H1 (cell line): ENCODE results near the gene DNAH12. TPM values are rescaled to one million over a fixed set of nuclear protein-coding genes. Genes with fewer than 3 reads are reported as not detected.

Source experiments
- CTCF ChIA-PET: fragments of 300-600 bp; sonication (Branson Sonifier 250); formaldehyde crosslinking; loops from one replicate; lab custom pipeline; 2021; ENCODE audit not compliant: partially characterized antibody; lab: Charles Lee
- POLR2A ChIA-PET: fragments of 300-600 bp; sonication (Branson Sonifier 250); formaldehyde crosslinking; loops from one replicate; lab custom pipeline; 2021; ENCODE audit warnings: inconsistent platforms; ENCODE audit not compliant: partially characterized antibody; lab: Charles Lee
- DNase-seq, 2 experiments: peaks; one replicate each; pipeline versions ENCODE4 v3.0.0 to v3.0.0-alpha.2; 2010 to 2022; ENCODE audit warnings: low spot score in 2 of 2, low read depth in 1 of 2, mixed read lengths in 1 of 2
- FAIRE-seq: peaks from 2 replicates; lab custom pipeline; 2011; peaks lifted over from hg19 to GRCh38; lab: Jason Lieb, UNC
- H2AFZ ChIP-seq: 2 replicates; pipeline ENCODE4 v1.8.1; 2012; ENCODE audit warnings: low read length, inconsistent platforms
- H2AK5ac ChIP-seq: 2 replicates; pipeline ENCODE4 v1.6.1; 2013; ENCODE audit warnings: low read depth, low read length
- H2BK120ac ChIP-seq: replicated peaks from 2 replicates; pipeline ENCODE3; 2013; ENCODE audit warnings: low read depth, low read length, inconsistent platforms
- H2BK12ac ChIP-seq: 2 replicates; pipeline ENCODE4 v1.6.1; 2013; ENCODE audit warnings: low read depth, low read length
- H2BK15ac ChIP-seq: 2 replicates; pipeline ENCODE4 v1.6.1; 2013; ENCODE audit warnings: low read length
- H2BK20ac ChIP-seq: 2 replicates; pipeline ENCODE4 v1.6.1; 2013; ENCODE audit warnings: low read length
- H2BK5ac ChIP-seq: 2 replicates; pipeline ENCODE4 v1.6.1; 2013; ENCODE audit warnings: low read depth, low read length
- H3K14ac ChIP-seq: 2 replicates; pipeline ENCODE4 v1.6.1; 2013; ENCODE audit warnings: inconsistent platforms; ENCODE audit not compliant: insufficient read length
- H3K18ac ChIP-seq: 2 replicates; pipeline ENCODE4 v1.6.1; 2013; ENCODE audit warnings: low read length; ENCODE audit errors: extremely low read depth
- H3K23ac ChIP-seq: 2 replicates; pipeline ENCODE4 v1.6.1; 2013; ENCODE audit warnings: inconsistent platforms; ENCODE audit not compliant: insufficient read length
- H3K23me2 ChIP-seq: 2 replicates; pipeline ENCODE4 v1.6.1; 2013; ENCODE audit warnings: low read depth, low read length
- H3K27ac ChIP-seq: 2 replicates; pipeline ENCODE4 v1.6.1; 2011; ENCODE audit warnings: low read depth, low read length, inconsistent platforms
- H3K27me3 ChIP-seq, 4 experiments: replicated peaks in 1 of 4; 1 replicate in 1 of 4; 2 replicates in 3 of 4; pipeline versions ENCODE4 v1.6.1 to v1.8.1; 2011 to 2013; ENCODE audit warnings: low read length in 3 of 4, mild to moderate bottlenecking in 3 of 4, inconsistent platforms in 2 of 4, mixed read lengths in 2 of 4, moderate library complexity in 1 of 4; ENCODE audit not compliant: control insufficient read depth in 3 of 4, insufficient read depth in 3 of 4; ENCODE audit errors: extremely low read depth in 1 of 4
- H3K36me3 ChIP-seq, 4 experiments: 2 replicates each; pipeline versions ENCODE4 v1.6.1 to v1.8.1; 2011 to 2013; ENCODE audit warnings: mild to moderate bottlenecking in 4 of 4, low read length in 3 of 4, moderate library complexity in 2 of 4, control low read depth in 1 of 4, inconsistent platforms in 1 of 4; ENCODE audit not compliant: insufficient read depth in 4 of 4, control insufficient read depth in 2 of 4
- H3K4ac ChIP-seq: replicated peaks from 2 replicates; pipeline ENCODE3; 2013; ENCODE audit warnings: low read length, low read depth, mixed read lengths, inconsistent platforms; ENCODE audit not compliant: insufficient read length
- H3K4me1 ChIP-seq, 4 experiments: replicated peaks in 1 of 4; 1 replicate in 1 of 4; 2 replicates in 3 of 4; pipeline versions ENCODE4 v1.6.1 to v1.8.1; 2011 to 2013; ENCODE audit warnings: low read length in 3 of 4, inconsistent platforms in 2 of 4, mixed read lengths in 1 of 4; ENCODE audit not compliant: insufficient read depth in 4 of 4, control insufficient read depth in 3 of 4
- H3K4me2 ChIP-seq, 2 experiments: 2 replicates each; pipeline versions ENCODE4 v1.6.1 to v1.8.1; 2011 to 2013; ENCODE audit warnings: low read depth in 2 of 2, low read length in 2 of 2, control low read depth in 1 of 2, inconsistent platforms in 1 of 2, mild to moderate bottlenecking in 1 of 2; ENCODE audit not compliant: insufficient read depth in 1 of 2
- H3K4me3 ChIP-seq, 4 experiments: fragments of 200-600, 300-600 bp in 1 of 4; sonication (generic), shearing (Covaris generic), sonication (Bioruptor Twin) in 1 of 4; 2 replicates each; pipeline versions ENCODE4 v1.5.1 to v1.8.1; 2011 to 2016; ENCODE audit warnings: low read length in 4 of 4, low read depth in 3 of 4, control low read depth in 2 of 4, inconsistent platforms in 2 of 4, mild to moderate bottlenecking in 2 of 4, mixed read lengths in 1 of 4, moderate library complexity in 1 of 4; ENCODE audit not compliant: insufficient read depth in 2 of 4; ENCODE audit errors: extremely low read depth in 1 of 4
- H3K56ac ChIP-seq: replicated peaks from 2 replicates; pipeline ENCODE3; 2013; ENCODE audit warnings: low read depth, mild to moderate bottlenecking, mixed read lengths, low read length, inconsistent platforms; ENCODE audit not compliant: insufficient read length
- H3K79me1 ChIP-seq: 2 replicates; pipeline ENCODE4 v1.6.1; 2013; ENCODE audit warnings: low read depth, low read length, control low read depth
- H3K79me2 ChIP-seq, 2 experiments: 2 replicates each; pipeline versions ENCODE4 v1.6.1 to v1.8.1; 2012 to 2013; ENCODE audit warnings: low read length in 2 of 2, mild to moderate bottlenecking in 2 of 2, inconsistent platforms in 1 of 2; ENCODE audit not compliant: insufficient read depth in 2 of 2, control insufficient read depth in 1 of 2
- H3K9ac ChIP-seq, 4 experiments: replicated peaks in 1 of 4; 1 replicate in 1 of 4; 2 replicates in 3 of 4; pipeline versions ENCODE4 v1.6.1 to v1.8.1; 2011 to 2013; ENCODE audit warnings: low read depth in 3 of 4, low read length in 3 of 4, control low read depth in 2 of 4, mild to moderate bottlenecking in 2 of 4, moderate library complexity in 2 of 4, inconsistent platforms in 1 of 4; ENCODE audit errors: extremely low read depth in 1 of 4
- H3K9me3 ChIP-seq, 2 experiments: 2 replicates each; pipeline versions ENCODE4 v1.6.1 to v1.8.1; 2012 to 2013; ENCODE audit warnings: mild to moderate bottlenecking in 2 of 2, moderate library complexity in 2 of 2, control low read depth in 1 of 2, inconsistent platforms in 1 of 2, low read depth in 1 of 2, low read length in 1 of 2, mixed read lengths in 1 of 2; ENCODE audit not compliant: insufficient read depth in 2 of 2
- H4K20me1 ChIP-seq, 2 experiments: replicated peaks in 1 of 2; 2 replicates each; pipeline versions ENCODE3 to v1.8.1; 2011 to 2013; ENCODE audit warnings: inconsistent platforms in 2 of 2, low read length in 2 of 2, mild to moderate bottlenecking in 1 of 2; ENCODE audit not compliant: insufficient read depth in 2 of 2, control insufficient read depth in 1 of 2
- H4K5ac ChIP-seq: 2 replicates; pipeline ENCODE4 v1.6.1; 2013; ENCODE audit warnings: low read length, low read depth, mixed read lengths, inconsistent platforms; ENCODE audit not compliant: insufficient read length
- H4K8ac ChIP-seq: 2 replicates; pipeline ENCODE4 v1.8.0; 2013; ENCODE audit warnings: mild to moderate bottlenecking, moderate library complexity, low read length, inconsistent platforms; ENCODE audit not compliant: insufficient read depth; ENCODE audit errors: extremely low read depth
- H4K91ac ChIP-seq: replicated peaks from 2 replicates; pipeline ENCODE3; 2013; ENCODE audit warnings: low read length, mixed read lengths, inconsistent platforms; ENCODE audit not compliant: insufficient read length
- ATF3 ChIP-seq: IDR thresholded peaks from 2 replicates; pipeline ENCODE4 v1.6.1; 2011; ENCODE audit warnings: low read depth, mild to moderate bottlenecking, low read length; ENCODE audit not compliant: insufficient read depth
- CTBP2 ChIP-seq: IDR thresholded peaks from 2 replicates; pipeline ENCODE4 v1.7.0; 2011; ENCODE audit warnings: borderline replicate concordance, mild to moderate bottlenecking, moderate library complexity, mixed read lengths, low read length; ENCODE audit not compliant: insufficient read depth, insufficient read length
- PHF8 ChIP-seq: fragments of 200-600 bp; sonication (generic); conservative IDR thresholded peaks from 2 replicates; pipeline ENCODE4 v1.7.1; 2012; ENCODE audit warnings: low read depth, mild to moderate bottlenecking, inconsistent platforms, low read length, moderate library complexity
- POLR2AphosphoS5 ChIP-seq: IDR thresholded peaks from 2 replicates; pipeline ENCODE4 v1.6.1; 2011; ENCODE audit warnings: low read depth, low read length
- SIN3A ChIP-seq, 2 experiments: IDR thresholded peaks in 1 of 2; conservative IDR thresholded peaks in 1 of 2; 2 replicates each; pipeline ENCODE4 v1.6.1; 2011 to 2012; ENCODE audit warnings: low read length in 2 of 2, improper control_type of control experiment in 1 of 2, low read depth in 1 of 2, mild to moderate bottlenecking in 1 of 2
- SP1 ChIP-seq: IDR thresholded peaks from 2 replicates; pipeline ENCODE4 v1.6.1; 2011; ENCODE audit warnings: low read depth, low read length
- SRF ChIP-seq: IDR thresholded peaks from 2 replicates; pipeline ENCODE4 v1.6.1; 2011; ENCODE audit warnings: mild to moderate bottlenecking, low read depth, low read length, moderate library complexity
- TAF1 ChIP-seq: IDR thresholded peaks from 2 replicates; pipeline ENCODE4 v1.6.1; 2011; ENCODE audit warnings: mild to moderate bottlenecking, low read depth, low read length
- YY1 ChIP-seq: IDR thresholded peaks from 2 replicates; pipeline ENCODE4 v1.6.1; 2011; ENCODE audit warnings: low read depth, mild to moderate bottlenecking, low read length
- WGBS, 2 experiments: shearing (Covaris generic) in 1 of 2; methylation state at CpG; one replicate each; pipeline versions ENCODE4 v1.1.6 to v1.1.7; 2013 to 2015; ENCODE audit warnings: low lambda C conversion rate in 2 of 2, mixed read lengths in 2 of 2, inconsistent platforms in 1 of 2, low coverage in 1 of 2, missing lambda C conversion rate in 1 of 2; ENCODE audit not compliant: insufficient replicate concordance in 2 of 2, insufficient coverage in 1 of 2, insufficient read length in 1 of 2; ENCODE audit errors: extremely low coverage in 1 of 2, missing lambda C conversion rate in 1 of 2; 5-methylcytosine and 5-hydroxymethylcytosine counted together
- polyA plus RNA-seq, 7 experiments: library from polyadenylated mRNA; depleted of rRNA in 3 of 7; stranded (reverse) in 5 of 7; unstranded in 2 of 7; fragments of >200 nt in 5 of 7; fragments of 200-250 nt in 2 of 7; gene quantifications; 1 replicate in 5 of 7; 2 replicates in 1 of 7; 4 replicates in 1 of 7; pipeline versions ENCODE4 v1.2.1 to v1.2.3, GENCODE V29; 2011 to 2013; ENCODE audit warnings: missing spikeins in 2 of 7, mixed read lengths in 2 of 7
- total RNA-seq: library from RNA; stranded (reverse); fragmentation: NEBNext Ultra II Directional; extraction: Animal tissue kit (Norgen Biotek cat#: 25700); gene quantifications from 2 replicates; pipeline ENCODE4 v1.2.1, GENCODE V29; 2021

Gene DNAH12
- total and polyA plus RNA-seq, 2 of the 8 experiments (the other 6 are each of a cell fraction or from before 2014, with no cell fraction given): not detected

DNA sequence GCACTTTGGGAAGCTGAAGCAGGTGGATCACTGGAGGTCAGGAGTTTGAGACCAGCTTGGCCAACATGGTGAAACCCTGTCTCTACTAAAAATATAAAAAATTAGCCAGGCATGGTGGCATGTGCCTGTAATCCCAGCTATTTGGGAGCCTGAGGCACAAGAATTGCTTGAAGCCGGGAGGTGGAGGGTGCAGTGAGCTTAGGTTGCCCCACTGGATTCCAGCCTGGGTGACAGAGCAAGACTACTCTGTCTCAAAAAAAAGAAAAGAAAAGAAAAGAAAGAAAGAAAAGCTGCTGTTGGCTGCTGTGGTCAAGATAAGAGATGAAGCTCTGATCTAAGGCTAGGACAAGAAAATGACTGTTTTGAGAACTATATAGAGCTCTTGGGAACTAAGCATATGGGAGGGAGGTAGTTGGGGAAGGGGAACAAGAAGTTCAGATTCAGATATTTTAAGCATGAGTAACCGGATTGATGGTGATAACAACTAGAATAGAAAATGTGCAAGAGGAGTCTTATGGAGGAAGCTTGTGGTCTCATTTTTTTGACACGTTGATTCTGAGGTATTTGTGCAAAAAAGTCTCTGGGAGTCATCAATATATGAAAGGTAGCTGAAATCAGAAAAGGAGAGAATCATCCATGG, 25.7 kb downstream of the DNAH12 start:
- 78% methylated on average over 3 of the region's 3 CpGs; no CpG with 5 or more reads in 1 of the 2 experiments for WGBS, 2 experiments
- Histone ChIP-seq H3K18ac (no peak overlapping the region), H4K20me1 (no peaks in the 10 kb centered on the region), H3K4me3 (no peak overlapping the region), H2BK15ac (no peak overlapping the region), H4K91ac (no peak overlapping the region), H3K14ac (no peak overlapping the region), H2AK5ac (no peak overlapping the region), H4K8ac (no peak overlapping the region), H3K79me2 (no peaks in the 10 kb centered on the region), H3K9me3 (no peaks in the 10 kb centered on the region), H2BK120ac (no peak overlapping the region), H3K4ac (no peak overlapping the region), H3K23ac (no peak overlapping the region), H3K4me2 (no peak overlapping the region), H2BK20ac (no peak overlapping the region), H2AFZ (no peak overlapping the region), H3K27me3 (no peaks in the 10 kb centered on the region), H3K4me1 (no peaks in the 10 kb centered on the region), H2BK12ac (no peak overlapping the region), H3K79me1 (no peaks in the 10 kb centered on the region), H3K27ac (no peak overlapping the region), H3K36me3 (no peaks in the 10 kb centered on the region), H2BK5ac (no peak overlapping the region), H3K23me2 (no peaks in the 10 kb centered on the region), H4K5ac (no peak overlapping the region), H3K56ac (no peak overlapping the region), H3K9ac (no peak overlapping the region)
- no peak for DNase-seq
- TF ChIP-seq ATF3: no peak
- TF ChIP-seq POLR2AphosphoS5: no peak
- no peak for TF ChIP-seq CTBP2
- TF ChIP-seq SIN3A (conservative IDR thresholded peaks at IDR 0.05 in 1 of 2, IDR thresholded peaks at IDR 0.05 in 1 of 2; ENCODE audit: low read depth in 1 of 2, low read length in 2 of 2): no peak
- no peak for TF ChIP-seq TAF1
- no peak for TF ChIP-seq SRF
- no peak for TF ChIP-seq SP1
- no peak for TF ChIP-seq YY1
- no peak for TF ChIP-seq PHF8
- CTCF ChIA-PET: interaction anchor here (0.6 kb wide), 1 partner anchor 715 kb away, joined by 3 read pairs; no protein-coding TSS in a partner anchor
- POLR2A ChIA-PET: no interaction called here
- no peak for FAIRE-seq
